ENCODE data around the gene TMEM38A.

GRCh38 chr19:16620584-16620983, 40.4 kb upstream of the TMEM38A start:
- TF ChIP-seq, protein P1, sequence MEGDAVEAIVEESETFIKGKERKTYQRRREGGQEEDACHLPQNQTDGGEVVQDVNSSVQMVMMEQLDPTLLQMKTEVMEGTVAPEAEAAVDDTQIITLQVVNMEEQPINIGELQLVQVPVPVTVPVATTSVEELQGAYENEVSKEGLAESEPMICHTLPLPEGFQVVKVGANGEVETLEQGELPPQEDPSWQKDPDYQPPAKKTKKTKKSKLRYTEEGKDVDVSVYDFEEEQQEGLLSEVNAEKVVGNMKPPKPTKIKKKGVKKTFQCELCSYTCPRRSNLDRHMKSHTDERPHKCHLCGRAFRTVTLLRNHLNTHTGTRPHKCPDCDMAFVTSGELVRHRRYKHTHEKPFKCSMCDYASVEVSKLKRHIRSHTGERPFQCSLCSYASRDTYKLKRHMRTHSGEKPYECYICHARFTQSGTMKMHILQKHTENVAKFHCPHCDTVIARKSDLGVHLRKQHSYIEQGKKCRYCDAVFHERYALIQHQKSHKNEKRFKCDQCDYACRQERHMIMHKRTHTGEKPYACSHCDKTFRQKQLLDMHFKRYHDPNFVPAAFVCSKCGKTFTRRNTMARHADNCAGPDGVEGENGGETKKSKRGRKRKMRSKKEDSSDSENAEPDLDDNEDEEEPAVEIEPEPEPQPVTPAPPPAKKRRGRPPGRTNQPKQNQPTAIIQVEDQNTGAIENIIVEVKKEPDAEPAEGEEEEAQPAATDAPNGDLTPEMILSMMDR (IDR thresholded peaks at IDR 0.05; ENCODE audit: low read depth, low read length, missing input control) = no peak
- no peak for TF ChIP-seq JUND (IDR thresholded peaks at IDR 0.05)

All from liver (tissue), 3 donors.